HG02885 (cell line): ENCODE data around the gene TAPBP.
A peak's percentile ranks its signal among the peaks of the same experiment; 100 is the strongest.
"Not testable (repeated sequence)": the region's sequence is repeated elsewhere in the genome, so short reads cannot be mapped to it uniquely, and the experiment has no call there.

Source experiments
- ATAC-seq: cut with Tn5 transposase; IDR thresholded peaks from one replicate; pipeline ENCODE4 v1.9.1; 2021; ENCODE audit warnings: mild to moderate bottlenecking; ENCODE audit not compliant: unreplicated experiment, poor library complexity

The TAPBP gene

DNA sequence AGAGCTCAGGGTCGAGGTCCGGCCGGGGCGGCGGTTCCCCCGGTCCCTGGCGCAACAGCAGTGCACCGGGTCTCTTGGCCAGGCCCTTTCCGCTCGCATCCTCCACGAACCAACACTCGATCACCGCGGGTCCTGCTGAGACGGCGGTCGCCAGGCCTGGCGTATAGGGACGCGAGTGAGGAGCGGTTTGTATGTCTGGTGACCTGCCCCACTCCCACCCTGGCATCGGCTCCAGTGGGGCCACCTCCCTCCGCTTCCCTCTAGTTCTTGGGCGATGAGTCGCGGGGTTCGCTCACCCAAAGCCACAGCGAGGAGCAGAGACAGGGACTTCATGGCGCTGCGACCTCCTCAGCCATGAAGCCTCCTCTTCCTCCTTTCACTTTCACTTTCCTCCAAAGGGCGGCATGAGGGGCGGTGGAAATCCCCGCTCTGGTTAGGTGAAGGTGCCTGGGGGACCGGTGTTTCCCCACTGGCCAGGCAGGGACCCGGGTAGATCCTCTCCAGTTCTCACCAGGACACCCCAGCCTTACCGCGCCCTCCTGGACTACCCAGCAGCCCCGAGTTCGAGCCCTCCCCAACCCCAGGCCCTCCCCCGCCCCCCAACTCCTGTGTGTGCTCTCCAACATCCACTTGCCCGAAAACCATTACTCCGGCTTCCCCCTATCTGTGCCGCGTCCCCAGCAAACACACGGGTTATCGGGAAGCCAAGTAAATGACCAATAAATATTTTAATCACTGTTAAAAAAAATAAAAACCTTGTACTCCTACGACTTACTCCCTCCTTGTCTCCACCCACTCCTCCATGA, at the start of gene TAPBP:
Gene TAPBP (minus strand): TSS at position 370 of the 806 bp plus-strand sequence. CDS start 37 bp downstream, at position 333.
- ATAC-seq = peak; percentile 33

DNA sequence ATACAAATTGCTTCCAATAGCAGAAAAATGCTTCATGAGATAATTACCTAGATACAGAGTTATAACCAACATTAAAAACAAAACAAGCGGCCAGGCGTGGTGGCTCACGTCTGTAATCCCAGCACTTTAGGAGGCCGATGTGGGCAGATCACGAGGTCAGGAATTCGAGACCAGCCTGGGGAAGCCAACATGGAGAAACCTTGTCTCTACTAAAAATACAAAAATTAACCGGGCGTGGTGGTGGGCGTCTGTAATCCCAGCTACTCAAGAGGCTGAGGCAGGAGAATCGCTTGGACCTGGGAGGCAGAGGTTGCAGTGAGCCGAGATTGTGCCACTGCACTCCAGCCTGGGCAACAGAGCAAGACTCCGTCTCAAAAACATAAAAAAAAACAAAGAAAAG, 49.6 kb upstream of the TAPBP start:
- ATAC-seq = not testable (repeated sequence)

DNA sequence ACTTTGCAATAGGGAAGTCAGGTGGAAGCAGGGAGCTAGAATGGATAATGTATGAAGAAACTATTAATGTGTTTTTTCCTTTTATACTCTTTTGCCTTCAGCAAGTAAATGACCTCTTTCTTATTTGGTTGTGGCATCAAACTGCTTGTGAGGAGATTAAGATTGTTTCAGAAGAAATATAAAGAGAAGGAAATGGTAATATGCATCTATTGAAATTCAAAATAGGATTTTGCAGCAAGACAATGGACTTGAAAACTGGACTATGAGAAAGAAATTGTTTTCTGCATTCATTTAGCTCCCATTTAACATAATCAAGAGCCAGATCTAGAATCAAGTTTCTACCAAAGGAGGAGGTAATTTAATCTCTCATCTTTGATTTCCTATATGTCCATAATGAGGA, 45.5 kb upstream of the TAPBP start:
- ATAC-seq = no peak

DNA sequence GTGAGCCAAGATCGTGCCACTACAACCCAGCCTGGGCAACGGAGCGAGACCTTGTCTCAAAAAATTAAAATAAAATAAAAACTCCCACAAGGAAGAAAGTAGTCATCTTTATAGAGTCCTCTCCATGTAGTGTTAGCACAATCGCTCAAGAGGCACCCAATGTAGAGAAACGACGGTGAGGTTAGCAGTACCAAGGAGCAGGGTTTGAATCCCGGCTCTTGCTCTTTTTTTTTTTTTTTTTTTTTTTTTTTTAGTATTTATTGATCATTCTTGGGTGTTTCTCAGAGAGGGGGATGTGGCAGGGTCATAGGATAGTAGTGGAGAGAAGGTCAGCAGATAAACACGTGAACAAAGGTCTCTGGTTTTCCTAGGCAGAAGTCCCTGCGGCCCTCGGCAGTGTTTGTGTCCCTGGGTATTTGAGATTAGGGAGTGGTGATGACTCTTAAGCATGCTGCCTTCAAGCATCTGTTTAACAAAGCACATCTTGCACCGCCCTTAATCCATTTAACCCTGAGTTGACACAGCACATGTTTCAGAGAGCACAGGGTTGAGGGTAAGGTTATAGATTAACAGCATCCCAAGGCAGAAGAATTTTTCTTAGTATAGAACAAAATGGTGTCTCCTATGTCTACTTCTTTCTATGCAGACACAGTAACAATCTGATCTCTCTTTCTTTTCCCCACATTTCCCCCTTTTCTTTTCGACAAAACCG, 43.4 kb upstream of the TAPBP start:
- ATAC-seq = not testable (repeated sequence)

DNA sequence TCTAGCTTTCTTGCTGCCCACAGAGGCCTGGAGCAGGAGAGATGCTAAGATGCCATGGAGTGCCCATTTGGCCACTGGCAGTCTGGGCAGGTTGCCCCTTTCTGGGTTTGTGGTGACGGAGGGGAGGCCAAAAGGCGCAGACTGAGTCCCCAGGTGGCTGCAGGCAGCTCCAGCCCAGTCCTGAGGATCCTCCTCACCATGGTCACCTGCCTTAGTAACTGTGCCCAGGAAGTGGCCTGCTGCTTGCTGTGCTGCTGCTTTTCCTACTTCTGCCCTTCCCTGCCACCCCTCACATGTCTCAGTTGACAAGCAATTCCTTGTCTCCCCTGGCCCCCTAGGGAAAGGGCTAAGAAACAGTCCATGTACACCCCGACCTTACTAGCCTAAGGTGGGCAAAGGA, 42.4 kb upstream of the TAPBP start:
- ATAC-seq = no peak

DNA sequence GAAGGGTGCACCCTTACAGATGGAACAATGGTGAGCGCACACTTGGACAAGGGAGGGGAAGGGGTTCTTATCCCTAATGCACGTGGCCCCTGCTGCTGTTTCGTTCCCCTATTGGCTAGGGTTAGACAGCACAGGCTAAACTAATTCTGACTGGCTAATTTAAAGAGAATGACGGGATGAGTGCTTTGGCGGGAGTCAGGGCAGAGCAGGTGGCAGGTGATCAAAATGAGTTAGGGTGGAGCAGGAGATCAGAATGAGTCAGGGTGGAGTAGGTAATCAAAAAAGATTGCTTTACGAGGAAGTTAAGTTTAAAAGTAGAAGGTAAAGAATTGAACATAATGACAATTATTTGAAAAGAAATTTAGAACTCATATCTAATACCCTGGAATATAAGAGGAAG, 42.0 kb upstream of the TAPBP start:
- not testable (repeated sequence) for ATAC-seq

DNA sequence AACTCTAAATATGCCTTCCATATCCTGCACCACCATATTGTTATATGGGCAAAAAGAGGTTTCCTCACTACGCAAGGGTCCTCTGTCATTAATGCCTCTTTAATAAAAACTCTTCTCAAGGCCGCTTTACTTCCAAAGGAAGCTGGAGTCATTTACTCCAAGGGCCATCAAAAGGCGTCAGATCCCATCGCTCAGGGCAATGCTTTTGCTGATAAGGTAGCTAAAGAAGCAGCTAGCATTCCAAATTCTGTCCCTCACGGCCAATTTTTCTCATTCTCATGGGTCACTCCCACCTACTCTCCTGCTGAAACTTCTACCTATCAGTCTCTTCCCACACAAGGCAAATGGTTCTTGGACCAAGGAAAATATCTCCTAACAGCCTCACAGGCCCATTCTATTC, 33.9 kb upstream of the TAPBP start:
- no peak for ATAC-seq

DNA sequence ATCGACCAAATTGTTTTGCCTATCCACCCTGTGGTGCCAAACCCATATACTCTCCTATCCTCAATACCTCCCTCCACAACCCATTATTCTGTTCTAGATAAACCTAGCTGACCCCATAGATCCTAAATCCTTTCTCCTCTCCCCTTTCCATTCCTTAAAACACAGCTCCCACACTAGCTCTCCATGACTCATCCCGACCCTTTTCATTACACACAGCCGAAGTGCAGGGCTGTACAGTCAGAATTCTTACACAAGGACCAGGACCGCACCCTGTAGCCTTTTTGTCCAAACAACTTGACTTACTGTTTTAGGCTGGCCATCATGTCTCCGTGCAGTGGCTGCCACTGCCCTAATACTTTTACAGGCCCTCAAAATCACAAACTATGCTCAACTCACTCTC, 33.1 kb upstream of the TAPBP start:
- not testable (repeated sequence) for ATAC-seq

DNA sequence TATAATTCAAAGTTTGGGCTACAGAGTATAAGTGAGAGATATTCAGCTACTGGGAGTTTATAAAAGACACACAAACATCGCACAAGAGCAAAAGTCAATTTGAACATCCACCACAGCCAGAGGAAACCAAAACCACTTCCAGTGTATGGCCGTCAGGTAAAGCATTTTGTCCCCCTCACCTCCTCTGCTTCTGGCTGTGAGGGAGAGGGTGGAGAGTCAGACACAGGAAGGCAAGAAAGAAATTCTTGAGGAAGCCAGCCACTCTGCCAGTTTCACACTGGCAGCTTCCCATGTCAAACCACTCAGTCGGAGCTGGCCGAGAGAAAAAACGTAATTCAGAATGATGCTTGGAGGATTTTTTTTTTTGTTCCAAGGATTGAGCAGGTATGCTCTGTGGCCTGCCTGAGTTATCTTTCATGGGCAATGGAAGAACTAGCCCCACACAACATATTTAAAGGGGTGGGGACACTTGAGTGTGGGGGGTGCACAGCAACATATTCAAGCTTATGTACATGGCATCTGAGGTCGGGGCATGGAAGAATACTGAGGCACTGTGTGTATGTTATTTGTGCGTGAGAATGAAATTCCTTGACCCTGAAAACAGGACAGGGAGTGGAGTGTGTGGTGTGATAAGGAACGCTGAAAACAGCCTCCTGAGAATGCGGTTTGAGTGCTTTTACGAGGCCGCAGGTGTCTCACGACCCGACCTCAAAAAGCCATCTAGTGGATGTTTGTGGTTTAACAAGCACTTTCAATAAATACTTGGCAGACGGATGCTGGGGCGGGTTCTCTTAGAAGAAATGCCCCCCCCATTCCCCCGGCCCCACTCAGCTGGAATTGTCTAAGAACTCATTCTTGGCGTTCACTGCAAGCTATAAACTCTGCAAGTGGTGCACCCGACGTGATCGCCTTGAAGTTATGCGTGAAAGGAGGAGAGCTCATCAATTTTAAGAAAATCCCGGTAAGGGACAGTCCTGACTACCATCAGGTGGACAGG, 31.1 kb upstream of the TAPBP start:
- no peak for ATAC-seq

DNA sequence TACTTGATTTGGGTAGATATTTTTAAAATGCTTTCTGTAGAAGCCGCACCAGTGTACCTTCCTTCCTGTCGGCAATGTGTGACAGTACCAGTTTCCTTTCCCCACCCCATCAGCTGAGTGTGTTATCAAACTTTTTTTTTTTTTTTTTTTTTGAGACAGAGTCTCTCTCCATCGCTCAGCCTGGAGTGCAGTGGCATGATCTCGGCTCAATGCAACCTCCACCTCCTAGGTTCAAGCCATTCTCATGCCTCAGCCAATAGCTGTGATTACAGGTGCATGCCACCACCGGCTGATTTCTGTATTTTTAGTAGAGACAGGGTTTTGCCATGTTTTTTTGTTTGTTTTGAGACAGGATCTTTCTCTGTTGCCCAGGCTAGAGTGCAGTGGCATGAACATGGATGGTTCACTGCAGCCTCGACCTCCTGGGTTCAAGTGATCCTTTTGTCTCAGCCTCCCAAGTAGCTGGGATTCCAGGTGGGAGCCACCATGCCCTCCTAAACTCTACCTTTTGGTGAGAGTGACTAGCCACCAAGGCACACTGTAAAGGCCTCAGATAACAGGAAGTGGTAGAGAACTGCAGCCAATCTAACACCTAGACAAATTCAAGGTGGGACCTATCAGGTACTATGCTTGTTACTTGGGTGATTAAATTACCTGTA, 30.2 kb upstream of the TAPBP start:
- ATAC-seq = peak; percentile 45

DNA sequence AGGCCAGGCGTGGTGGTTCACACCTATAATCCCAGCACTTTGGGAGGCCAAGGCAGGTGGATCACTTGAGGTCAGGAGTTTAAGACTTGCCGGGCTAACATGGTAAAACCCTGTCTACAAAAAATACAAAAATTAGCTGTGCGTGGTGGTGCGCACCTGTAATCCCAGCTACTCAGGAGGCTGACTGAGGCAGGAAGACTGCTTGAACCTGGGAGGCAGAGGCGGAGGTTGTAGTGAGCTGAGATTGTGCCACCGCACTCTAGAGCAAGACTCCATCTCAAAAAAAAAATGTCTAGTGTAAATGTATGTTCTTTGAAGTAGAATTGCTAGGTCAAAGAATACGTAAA, 29.7 kb upstream of the TAPBP start:
- ATAC-seq = not testable (repeated sequence)

DNA sequence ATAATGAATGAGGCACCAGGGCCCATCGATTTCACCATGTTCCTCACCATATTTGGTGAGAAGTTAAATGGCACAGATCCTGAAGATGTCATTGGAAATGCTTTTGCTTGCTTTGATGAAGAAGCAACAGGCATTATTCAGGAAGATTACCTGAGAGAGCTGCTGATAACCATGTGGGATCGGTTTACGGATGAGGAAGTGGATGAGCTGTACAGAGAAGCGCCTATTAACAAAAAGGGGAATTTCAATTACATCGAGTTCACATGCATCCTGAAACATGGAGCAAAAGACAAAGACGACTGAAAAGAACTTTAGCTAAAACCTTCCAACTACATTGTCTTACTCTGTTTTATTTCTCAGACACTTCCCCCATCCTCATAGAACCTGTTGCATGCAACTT, 25.3 kb upstream of the TAPBP start:
- no peak for ATAC-seq

DNA sequence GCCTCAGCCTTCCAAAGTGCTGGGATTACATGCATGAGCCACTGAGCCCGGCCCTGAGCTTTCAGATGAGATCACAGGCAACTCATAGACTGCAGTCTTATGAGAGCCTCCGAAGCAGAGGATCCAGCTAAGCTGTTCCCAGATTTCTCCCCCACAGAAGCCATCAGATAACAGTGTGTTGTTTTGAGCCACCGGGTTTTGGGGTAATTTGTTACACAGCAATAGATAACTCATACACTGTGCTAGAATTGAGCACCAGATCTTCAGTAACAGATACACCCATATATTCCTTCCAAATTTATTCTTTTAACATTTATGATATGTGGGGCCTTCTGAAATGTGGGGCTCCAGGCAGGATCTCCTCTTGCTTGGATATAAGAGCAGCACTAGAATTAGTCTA, 22.6 kb upstream of the TAPBP start:
- no peak for ATAC-seq

DNA sequence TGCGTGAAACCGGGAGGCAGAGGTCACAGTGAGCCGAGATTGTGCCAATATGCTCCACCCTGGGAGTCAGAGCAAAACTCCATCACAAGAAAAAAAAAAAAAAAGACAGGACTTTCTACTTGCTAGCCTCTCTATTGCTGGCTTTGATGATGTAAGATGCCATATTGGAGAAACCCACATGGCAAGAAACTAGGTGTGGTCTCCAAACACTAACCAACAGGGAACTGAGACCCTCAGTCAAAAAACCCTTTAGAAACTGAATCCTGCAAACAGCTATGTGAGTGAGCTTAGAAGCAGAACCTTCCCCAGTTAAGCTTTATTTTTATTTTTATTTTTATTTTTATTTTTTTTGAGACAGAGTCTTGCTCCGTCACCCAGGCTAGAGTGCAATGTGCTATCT, 22.0 kb upstream of the TAPBP start:
- no peak for ATAC-seq

DNA sequence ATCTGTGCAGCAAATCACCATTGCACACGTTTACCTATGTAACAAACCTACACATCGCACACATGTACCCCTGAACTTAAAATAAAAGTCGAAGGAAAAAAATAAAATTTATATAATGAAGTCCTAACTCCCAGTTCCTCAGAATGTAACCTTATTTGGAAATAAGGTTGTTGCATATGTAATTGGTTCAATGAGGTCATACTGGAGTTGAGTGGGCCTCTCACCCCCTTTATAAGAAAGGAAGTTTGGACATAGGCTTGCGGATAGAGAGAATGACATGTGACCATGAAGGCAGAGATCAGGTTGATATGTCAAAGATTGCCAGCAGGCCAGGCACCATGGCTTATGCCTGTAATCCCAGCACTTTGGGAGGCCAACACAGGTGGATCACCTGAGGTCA, 19.8 kb upstream of the TAPBP start:
- no peak for ATAC-seq

DNA sequence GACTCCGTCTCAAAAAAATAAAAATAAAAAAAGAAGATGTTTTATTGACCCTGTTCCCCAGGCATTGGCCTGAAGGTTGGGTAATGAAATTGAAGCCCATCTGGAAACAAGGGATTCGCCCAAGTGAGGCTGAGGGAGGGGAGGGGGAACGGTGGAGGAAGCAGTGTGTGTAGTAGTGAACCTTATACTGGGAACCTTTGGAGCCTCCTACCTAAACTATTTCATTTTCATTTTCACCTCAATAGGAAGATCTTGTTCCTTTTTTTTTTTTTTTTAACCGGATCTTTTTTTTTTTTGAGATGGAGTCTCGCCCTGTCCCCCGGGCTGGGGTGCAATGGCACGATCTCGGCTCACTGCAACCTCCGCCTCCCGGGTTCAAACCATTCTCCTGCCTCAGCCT, 16.9 kb upstream of the TAPBP start:
- no peak for ATAC-seq

DNA sequence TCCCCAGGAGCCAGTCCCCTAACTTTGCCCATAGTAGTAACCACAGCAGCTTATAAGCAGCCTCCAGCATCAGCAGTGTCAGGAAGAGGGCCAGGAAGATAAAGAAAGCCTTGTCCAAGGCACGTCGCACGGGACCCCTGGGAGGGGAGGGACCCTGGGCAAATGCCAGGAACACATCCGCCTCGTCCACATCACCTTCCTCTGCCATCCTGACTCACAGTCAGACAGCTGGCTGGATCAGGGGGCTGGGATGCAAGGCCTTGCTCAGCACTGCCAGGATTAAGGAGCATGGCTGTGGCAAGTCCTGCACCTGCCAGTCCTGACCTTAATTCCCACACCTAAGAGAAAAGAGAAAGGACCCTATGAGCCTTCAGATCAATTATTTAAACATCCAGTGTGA, 15.2 kb upstream of the TAPBP start:
- no peak for ATAC-seq

DNA sequence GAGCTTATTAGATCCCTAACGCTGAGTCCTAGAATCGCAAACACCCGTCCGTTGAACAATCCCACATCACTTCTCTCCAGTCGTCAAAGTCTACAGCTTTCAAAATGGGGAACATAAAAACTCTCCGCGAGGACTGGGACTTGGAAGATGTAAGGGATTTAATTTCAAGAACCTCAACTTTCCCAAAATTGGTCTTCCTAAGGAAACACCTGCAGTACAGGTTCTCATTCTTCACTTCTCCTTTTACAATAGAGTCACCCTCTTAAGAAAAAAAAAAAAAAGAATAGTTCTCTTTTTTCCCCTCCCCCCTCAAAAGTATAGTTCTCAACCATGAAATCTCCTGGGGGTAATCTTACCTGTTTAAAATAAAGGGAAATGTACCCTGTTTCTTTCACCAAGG, 10.2 kb upstream of the TAPBP start:
- ATAC-seq = no peak

DNA sequence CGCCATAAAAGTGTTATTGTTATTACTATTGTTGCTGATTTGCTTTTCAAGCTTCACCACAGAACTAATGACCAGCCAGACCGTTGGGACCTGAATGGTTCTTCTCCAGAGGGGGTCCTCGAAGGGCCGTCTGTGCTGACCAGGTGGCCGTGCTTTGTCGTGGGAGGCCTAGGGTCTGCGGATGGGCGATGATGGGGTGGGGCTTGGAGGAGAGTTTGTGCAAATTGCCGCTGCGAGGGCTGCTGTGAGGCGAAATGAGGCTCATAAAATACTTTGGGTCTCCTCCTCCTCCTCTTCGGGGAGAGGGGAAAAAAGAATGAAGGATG, 9.7 kb upstream of the TAPBP start:
- peak; percentile 8 for ATAC-seq

DNA sequence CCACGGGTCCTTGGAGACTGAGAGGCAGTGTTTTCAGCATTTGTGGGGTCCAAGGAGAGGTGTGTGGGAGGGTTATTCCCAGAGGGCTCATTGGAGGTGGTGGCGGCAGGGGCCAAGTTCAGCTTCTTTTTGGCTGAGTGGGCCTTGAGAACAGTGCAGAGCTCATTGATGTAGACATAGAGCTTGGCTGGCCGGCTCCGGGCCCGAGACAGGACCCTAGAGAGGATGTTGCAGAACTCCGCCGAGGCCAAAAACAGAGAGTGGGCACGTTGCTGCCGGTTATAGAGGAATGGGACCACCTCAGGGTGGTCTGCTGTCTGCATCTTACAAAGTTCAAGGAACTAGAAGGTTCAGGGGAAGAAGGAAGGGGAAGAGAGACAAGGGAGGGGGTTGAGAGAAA, 7.3 kb upstream of the TAPBP start:
- ATAC-seq = no peak
